Ecto neural progenitor cell (in vitro differentiated cells): ENCODE results near the gene C3orf70.

Experiments used
- DNase-seq: peaks from one replicate; pipeline ENCODE4 v3.0.0-alpha.2; 2018; ENCODE audit warnings: low spot score

The C3orf70 gene

DNA sequence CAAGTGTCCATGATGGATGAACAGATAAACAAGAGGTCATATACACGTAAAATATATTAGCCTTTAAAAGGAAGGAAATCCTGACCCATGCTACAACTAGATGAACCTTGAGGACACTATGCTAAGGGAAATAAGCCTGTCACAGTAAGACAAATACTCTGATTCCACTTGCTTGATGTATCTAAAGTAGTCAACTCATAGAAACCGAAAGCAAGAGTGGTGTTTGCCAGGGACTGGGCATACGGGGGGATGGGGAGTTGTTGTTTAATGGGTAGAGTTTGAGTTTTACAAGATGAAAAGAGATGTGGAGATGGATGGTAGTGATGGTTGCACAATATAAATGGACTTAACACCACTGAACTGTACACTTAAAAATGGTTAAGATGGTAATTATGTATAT, 65.4 kb downstream of the C3orf70 start:
- DNase-seq: no peak

DNA sequence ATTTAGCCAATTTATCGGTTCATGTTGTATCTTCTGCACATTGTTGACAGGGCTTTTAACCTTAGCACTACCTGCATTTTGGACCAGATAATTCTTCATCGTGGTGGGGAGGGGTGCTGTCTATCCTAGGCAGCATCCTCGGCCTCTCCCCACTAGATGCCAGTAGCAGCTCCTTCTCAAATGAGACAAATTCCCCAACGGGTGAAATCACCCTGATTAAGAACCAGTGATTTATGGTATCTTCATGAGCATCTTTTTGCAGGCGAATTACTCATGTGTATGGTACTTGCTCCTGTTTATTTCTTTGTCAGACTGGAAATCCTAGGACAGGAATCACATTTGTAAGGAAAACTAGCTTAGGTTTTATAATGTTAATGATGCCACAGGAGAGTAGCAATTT, 68.0 kb downstream of the C3orf70 start:
- no peak for DNase-seq

DNA sequence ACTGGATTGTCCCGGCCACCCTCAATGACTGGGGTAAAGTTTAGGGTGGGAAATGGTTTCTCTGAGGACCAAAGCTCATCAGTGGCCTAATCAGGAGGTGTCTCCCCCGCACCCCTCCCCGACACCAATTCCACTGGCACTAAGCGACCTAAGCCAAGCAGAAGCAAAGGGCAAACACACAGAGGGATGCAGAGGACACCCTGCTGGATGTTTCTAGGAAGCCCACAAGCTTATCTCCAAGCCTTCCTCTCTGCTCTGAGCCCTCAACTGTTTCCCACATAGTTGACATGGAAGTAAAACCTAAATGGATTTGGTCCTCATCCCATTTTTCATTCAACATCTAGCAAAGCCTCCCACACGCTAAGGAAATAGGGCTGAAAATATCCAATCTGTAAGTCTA, 68.5 kb downstream of the C3orf70 start:
- DNase-seq: no peak

DNA sequence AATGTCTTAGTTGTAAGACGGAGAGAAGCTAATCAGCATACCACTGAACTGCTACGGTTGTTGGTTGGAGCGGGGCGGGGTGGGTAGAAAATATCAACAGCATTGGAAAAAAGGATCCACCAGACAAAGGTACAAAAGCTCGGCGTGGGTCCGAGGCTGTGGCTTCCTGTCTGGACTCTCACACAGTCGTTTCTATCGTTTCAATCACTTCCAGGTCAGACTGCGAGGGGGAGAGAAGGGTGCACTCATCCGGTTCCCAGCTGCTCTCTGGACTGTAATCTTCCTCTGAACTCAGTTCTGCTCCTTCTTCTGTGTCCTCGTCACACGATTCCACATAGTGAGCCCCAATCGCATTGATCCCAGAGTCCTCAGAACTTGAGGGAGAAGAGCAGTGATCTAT, 70.0 kb downstream of the C3orf70 start:
- DNase-seq: no peak

DNA sequence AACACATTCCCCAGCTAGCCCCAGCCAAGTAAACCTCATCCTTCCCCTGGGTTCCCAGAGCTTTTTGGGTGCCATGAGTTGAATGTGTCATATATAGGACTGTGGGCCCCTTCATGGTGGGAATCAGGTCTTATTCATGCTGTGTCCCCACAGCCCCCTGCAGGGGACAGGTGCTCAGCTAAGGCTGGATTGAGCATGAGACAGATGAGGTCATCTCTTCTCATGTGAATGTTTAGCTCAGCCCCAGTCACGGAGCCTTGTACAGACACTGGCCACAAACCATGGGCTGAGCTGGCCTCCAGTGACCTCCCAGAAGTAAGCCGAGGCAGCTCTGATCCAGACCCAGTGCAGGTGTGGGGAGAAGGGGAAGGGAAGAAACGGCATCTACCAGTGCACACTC, 70.7 kb downstream of the C3orf70 start:
- DNase-seq: no peak

DNA sequence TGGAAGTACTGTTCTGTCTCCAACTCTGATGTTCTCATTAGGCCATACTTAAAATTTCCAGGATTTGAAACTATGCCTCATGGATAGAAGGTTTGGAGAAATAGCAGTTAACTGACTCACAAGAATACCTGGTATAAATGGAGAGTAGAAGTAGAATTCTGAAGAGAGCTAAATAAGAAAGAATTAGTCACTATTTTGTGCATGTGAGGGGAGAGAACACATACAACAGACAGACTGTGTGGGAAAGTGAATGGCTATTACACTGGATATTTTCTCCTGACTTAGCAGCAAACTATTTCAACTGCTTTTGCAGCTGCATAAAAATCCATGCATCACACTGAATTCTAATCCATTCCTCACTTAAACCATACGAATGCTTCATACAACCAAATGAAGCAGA, 71.3 kb downstream of the C3orf70 start:
- no peak for DNase-seq

DNA sequence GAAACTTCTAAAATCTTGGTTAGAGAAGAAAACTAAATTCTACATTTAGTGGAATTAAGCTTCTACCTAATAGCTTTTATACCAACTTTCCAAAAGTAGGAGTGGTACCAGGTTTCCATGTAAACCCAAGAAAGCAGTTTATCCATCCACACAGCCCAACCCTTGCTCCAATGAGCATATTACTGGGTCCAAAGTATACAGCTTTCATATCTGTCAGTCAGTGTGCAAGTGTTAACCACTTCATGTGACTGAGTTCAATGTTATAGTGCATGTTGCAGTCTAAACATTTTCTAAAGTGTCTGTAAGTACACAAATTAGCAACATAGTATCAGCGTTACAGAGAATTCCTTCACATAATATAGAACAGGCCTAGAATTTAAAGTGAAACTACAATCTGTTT, 73.2 kb downstream of the C3orf70 start:
- DNase-seq: no peak

DNA sequence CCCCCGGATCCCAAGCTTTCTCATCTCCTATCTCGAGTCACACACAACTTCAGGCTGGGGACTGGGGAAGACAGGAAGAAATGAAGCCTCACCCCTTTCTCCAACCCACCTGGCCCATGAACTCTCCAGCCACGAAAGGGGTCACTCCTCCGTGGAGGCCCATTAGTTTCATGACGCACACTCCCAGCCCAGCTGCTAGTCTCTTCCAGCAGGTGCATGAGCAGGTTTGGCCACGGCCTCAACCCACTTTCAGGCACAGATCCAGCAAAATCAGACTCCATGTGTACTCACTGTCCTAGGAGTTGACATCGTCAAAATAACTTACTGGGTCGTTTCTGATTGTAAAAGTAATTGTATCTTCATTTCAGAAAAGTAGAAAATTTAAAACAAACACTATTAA, 76.6 kb downstream of the C3orf70 start:
- DNase-seq: no peak

DNA sequence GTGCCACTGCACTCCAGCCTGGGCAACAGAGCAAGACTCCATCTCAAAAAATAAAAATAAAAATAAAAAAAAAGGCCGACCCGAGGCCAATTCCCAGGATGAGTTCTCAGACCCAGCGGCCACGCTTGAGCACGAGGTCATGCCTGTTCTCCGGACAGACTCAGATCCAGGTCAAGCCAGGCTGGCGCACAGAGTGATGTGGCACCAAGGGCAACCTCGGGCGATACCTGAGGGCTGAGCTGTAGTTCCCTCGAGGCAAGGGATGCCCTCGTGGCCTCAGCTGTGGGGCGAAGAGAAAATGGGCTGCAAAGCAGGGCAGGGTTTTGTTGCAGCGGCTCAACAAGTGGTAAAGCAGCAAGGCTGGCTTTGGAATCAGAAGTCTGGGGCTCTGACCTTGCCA, 77.3 kb downstream of the C3orf70 start:
- DNase-seq: no peak

DNA sequence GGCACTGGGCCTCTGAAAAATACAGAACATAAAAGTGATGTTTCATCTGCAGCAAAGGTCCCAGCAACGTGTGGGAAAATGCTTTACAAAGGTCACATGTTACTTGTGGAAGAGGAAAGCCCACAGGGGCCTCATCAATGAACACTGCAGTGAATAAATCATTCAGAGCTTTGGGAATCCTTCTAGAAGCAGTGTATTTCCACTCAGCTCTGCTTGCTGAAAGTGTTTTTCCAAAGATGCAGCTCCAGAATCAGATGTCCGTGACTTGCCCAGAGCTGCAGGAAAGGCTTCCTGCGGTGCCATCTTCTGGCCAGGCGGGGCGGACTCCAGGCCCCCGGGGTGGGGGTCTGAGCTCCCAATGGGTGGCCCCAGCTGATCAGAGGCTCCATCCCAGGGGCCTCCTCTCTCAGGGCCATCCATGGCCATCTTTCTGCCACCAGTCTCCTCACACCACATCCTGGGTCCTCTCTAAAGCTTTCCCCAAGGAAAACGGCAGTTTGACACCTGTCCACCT, 81.5 kb downstream of the C3orf70 start:
- DNase-seq: no peak

DNA sequence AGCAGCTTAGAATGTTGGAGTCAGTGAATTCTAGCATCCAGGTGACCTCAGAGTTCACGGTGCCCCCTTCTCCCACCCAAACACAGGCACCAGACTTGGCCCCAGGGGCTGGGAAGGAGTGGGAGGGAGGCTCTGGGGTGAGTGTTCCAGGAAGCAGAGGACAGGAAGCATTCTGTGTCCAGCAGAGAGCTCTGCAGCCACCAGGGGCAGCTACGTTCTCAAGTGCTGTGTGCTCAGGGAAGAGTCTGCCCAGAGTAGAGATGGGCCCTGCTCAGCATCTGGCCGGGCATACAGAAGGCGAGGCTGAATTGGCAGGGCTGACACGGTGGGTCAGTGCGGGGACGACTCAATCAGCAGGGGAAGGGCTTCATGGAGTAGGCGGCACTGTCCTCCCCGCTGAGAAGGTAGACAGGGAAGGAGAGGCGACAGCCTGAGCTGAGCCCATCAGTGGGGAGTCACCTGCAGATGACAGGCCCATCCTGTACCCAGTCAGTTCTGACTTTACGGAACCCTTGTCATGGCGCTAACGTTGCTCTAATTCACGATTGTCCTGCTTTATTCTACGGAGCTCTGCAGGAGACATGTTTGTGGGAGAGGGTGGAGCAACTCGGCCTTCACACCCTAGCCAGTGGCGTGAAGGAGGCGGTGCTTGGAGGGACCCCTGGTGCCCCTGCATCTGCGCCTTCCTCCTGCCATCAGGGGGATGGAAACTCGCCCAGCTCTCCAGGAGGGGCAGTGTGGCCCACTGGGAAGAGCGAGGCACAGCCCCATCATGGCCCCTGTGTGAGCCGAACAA, 82.2 kb downstream of the C3orf70 start:
- peak; percentile 78 for DNase-seq

DNA sequence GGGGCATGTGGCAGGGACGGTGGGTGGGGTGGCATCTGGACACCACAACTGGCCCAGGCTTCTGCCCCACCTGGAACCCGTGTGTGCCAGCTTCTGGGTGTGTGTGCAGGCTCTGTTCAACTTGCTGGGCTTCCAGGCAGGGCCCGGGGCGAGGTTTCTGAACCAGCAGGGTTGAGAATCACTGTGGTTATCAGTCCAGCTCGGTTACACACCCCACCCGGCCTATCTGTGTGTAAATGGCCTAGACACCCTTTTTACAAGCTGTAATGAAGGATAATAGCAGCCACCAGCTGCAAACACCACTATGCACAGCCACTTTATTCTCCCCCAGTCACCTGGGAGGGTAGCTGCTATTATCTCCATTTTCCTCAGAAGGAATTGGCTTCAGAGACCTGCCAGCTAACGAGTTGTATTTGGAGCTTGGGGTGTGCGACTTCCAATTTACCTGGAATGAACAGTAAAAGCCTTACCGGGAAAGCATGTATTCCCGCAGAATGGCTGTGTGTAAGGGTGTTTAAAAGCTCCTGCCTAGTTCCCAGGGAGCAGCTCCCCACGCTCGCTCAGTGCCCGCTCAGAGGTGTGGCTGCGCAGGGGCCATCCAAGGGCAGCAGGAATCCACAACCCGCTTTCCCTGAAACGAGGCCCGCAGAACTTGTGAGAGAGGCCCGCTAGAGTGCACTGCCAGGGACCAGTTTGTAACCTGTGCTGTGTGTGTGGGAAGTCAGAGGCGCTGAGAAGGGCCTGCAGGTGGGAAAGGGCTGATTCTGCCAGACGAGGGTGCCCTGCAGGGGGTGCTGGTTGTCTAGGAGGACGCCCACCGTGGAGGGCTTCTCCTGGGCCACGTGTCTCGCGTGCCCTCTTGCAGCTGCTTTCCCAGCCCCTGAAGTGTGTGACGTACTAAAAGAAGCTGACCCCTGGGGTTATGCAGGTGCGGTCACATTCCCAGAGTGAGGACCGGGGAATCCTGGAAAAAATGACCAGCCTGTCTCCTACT, 83.5 kb downstream of the C3orf70 start:
- peak; percentile 76 for DNase-seq

DNA sequence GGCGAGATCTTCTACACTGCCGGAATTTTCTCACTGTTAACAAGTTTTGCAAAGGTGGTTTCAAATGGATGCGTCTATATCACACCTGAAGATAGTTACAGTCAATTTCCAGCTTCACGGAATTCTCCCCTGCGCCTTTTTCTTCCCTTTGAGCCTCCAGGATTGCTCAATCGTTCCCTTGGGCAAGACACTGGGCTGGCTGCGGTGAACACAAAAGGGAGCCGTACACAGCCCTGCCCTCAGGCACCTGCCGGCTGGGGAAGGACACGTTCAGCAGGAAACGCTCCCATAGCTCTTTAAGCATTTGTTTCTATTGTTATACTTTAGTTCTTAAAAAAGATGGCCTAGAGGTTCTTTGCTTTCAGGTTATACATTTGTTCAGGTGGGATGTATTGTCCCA, 85.7 kb downstream of the C3orf70 start:
- DNase-seq: no peak

DNA sequence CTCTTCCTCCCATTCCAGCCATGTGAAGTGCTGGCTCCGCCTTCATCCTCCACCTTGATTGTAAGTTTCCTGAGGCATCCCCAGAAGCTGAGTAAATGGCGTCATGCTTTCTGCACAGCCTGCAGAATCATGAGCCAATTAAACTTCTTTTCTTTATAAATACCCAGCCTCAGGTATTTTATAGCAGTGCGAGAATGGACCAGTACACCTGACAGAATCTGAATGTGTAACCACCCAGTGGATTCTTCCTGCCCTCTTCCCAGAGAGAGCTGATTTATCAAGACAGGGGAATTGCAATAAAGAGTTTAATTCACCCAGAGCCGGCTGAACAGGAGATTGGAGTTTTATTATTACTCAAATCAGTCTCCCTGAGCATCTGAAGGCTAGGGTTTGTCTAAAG, 86.6 kb downstream of the C3orf70 start:
- DNase-seq: no peak

DNA sequence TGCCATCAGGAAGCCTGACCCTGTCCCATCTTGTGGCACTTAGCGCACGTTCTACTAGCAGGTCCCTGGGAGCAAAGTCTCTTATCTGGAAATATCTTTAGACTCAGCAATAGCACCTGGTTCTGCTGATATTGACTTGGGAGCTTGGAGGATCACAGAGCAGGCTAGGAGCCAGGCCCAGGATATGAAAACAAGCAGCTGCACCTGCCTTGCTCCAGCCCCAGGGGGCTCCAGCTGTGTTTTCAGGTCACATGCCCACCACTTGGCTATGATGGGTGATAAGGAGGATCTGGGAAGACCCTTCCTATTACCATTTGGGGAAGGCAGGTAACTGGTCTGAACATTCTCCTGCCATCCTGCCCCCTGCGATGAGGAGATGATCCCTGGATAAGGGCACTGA, 87.8 kb downstream of the C3orf70 start:
- no peak for DNase-seq

DNA sequence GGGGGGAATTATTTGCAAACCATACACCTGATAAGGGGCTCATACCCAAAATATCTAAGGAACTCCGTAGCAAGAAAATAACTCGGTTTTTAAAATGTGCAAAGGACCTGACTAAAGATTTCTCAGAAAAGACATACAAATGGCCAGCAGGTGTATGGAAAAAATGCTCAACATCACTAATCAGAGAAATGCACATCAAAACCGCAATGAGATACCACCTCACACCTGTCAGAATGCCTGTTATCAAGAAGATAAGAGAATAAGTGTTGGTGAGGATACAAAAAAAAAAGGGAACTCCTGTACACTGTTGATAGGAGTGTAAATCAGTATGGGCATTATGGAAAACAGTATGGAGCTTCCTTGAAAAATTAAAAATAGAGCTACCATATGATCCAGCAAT, 89.4 kb downstream of the C3orf70 start:
- no peak for DNase-seq

DNA sequence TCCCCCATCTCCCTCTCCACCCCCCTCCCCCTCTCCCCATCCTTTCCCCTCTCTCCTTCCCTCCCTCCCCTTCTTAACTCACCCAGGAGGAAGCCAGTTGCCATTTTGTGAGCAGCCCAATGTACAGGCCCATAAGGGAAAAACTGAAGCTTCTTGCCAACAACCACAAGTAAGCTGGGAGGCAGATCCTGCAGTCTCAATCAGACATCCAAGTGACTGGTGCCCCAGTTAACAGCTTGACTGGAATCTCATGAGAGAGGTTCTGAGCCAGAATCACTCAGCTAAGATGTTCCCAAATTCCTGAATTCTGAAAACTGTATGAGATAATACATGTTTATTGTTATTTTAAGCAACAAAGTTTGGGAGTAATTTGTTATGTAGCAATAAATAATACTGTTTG, 90.7 kb downstream of the C3orf70 start:
- DNase-seq: no peak

DNA sequence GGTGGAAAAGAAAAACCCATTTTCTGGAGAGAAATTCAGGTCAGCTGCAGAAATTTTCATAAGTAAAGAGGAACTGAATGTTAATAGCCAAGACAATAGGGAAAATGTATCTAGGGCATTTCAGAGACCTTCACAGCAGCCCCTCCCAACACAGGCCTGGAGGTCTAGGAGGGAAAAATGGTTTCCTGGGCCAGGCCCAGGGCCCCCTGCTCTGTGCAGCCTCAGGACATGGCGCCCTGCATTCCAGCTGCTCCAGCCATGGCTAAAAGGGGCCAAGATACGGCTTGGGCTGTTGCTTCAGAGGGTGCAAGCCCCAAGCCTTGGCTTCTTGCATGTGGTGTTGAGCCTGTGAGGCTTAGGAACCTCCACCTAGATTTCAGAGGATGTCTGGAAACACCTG, 92.2 kb downstream of the C3orf70 start:
- DNase-seq: no peak

DNA sequence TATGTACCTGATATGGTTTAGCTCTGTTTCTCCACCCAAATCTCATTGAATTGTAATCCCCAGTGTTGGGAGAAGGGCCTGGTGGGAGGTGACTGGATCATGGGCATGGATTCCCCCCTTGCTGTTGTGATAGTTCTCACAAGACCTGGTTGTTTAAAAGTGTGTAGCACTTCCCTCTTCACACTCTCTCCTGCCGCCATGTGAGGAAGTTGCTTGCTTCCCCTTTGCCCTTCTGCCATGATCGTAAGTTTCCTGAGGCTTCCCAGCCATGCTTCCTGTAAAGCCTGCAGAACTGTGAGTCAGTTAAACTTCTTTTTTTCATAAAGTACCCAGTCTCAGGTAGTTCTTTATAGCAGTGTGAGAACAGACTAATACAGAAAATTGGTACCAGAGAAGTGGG, 93.1 kb downstream of the C3orf70 start:
- DNase-seq: no peak

DNA sequence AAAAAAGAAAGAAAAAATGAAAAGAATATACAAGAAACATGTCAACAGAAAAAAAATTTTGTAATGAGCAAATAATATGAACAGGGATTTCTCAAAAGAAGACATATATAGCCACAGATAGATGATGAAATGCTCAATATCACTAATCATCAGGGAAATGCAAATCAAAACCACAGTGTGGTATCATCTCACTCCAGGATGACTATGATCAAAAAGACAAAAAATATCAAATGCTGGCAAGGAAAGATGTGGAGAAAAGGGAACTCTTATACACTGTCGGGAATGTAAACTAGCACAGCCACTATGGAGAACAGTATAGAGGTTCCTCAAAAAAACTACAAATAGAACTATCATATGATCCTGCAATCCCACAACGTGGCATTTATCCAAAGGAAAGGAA, 94.1 kb downstream of the C3orf70 start:
- DNase-seq: no peak

DNA sequence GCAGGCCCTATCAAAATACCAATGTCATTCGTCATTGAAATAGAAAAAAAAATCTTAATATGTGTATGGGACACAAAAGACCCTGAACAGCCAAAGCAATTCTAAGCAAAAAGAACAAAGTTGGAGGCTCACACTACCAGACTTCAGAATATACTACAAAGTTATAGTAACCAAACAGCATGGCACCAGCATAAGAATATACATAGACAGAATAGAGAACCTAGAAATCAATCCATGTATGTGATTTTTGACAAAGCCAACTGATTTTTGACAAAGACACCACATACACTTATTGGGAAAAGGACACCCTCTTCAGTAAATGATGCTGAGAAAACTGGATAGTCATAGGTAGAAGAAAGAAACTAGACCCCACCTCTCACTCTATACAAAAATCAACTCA, 95.0 kb downstream of the C3orf70 start:
- DNase-seq: no peak

DNA sequence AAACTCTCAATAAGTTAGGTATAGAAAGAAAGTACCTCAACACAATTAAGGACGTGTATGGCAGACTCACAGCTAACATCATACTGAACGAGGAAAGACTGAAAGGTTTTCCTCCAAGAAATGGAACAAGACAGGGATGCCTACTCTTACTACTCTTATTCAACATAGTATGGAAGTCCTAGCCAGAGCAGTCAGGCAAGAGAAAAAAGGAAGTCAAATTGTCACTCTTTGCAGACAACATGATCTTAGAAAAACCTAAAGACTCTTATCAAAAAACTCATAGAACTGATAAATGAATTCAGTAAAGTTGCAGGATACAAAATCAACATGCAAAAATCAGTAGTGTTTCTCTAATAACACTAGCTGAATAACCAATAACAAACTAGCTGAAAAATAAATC, 96.0 kb downstream of the C3orf70 start:
- DNase-seq: no peak

DNA sequence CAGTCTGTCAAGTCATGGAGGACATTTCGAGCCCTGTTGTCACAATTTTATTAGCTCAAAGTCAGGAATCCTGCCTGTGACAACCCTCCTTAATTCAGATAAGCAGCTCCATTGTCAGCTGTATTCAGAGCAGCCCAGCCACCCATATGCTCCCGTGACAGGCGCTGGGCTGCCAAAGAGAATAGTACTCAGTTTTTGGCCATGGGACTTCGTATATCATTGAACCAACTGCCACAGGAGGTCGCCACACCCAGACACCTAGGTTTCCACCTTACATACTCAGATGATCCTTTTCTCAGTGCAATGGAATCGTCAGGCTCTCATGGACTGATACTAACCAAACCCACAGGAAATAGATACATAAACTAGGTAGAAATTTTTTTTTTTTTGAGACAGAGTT, 100.2 kb downstream of the C3orf70 start:
- DNase-seq: no peak
